ENCODE results near the gene SMG1.

DNA sequence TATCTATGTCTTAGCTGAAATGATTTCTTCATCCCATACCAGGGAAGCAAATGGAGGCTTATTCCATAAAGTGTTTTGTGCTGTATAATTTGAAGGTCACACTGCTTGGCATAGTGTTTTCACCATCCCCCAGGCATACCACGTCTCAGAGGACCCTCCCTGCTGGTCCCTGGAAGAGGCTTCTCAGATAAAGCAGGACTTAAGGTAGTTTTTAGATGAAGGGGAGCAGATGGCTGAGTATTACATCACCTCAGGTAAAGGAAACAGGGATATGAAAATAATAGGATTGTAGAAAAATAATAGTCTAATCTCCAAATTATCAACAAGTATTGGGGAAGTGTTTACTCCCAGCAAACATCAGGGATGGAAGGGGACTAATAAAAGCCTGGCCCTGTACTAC lies 7.3 kb upstream of the SMG1 start:
- TF ChIP-seq, protein P1, sequence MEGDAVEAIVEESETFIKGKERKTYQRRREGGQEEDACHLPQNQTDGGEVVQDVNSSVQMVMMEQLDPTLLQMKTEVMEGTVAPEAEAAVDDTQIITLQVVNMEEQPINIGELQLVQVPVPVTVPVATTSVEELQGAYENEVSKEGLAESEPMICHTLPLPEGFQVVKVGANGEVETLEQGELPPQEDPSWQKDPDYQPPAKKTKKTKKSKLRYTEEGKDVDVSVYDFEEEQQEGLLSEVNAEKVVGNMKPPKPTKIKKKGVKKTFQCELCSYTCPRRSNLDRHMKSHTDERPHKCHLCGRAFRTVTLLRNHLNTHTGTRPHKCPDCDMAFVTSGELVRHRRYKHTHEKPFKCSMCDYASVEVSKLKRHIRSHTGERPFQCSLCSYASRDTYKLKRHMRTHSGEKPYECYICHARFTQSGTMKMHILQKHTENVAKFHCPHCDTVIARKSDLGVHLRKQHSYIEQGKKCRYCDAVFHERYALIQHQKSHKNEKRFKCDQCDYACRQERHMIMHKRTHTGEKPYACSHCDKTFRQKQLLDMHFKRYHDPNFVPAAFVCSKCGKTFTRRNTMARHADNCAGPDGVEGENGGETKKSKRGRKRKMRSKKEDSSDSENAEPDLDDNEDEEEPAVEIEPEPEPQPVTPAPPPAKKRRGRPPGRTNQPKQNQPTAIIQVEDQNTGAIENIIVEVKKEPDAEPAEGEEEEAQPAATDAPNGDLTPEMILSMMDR (IDR thresholded peaks at IDR 0.05), result no peak
- TF ChIP-seq ZFX (IDR thresholded peaks at IDR 0.05; ENCODE audit: borderline replicate concordance), result no peak

Measured in 22Rv1 (cell line).